ENCODE results near the gene LGR5. TPM values are rescaled to one million over a fixed set of nuclear protein-coding genes. Genes with fewer than 3 reads are reported as not detected.
A peak's percentile ranks its signal among the peaks of the same experiment; 100 is the strongest.

Gene LGR5
- 10 to 100 TPM; 16.5 to 21.1 (median 18.8) TPM for polyA plus RNA-seq (ENCODE audit: insufficient read length in 4 of 4)

GRCh38 chr12:71439613-71440344, at the start of gene LGR5:
Gene LGR5 (plus strand): TSS chr12:71439798. CDS start chr12:71440081, 283 bp downstream.
- DNase-seq (ENCODE audit: low read depth in 4 of 4, low spot score in 3 of 4): peak in 1 of 4 donors; percentile 44

- peak; percentile 16 to 52 (median 27) for DNase-seq (ENCODE audit: low read depth in 4 of 4, low spot score in 3 of 4)
These were observed 47.0 kb upstream of the LGR5 start for GRCh38 chr12:71392521-71393145.

GRCh38 chr12:71393625-71394024, 46.0 kb upstream of the LGR5 start:
- DNase-seq (ENCODE audit: low read depth in 4 of 4, low spot score in 3 of 4): no peak

- DNase-seq (ENCODE audit: low read depth in 4 of 4, low spot score in 3 of 4): no peak
These were observed 42.1 kb upstream of the LGR5 start for GRCh38 chr12:71397433-71397954.

GRCh38 chr12:71399197-71399596, 40.4 kb upstream of the LGR5 start:
- DNase-seq (ENCODE audit: low read depth in 4 of 4, low spot score in 3 of 4): no peak

GRCh38 chr12:71400481-71400880, 39.1 kb upstream of the LGR5 start:
- DNase-seq (ENCODE audit: low read depth in 4 of 4, low spot score in 3 of 4): no peak

- no peak for DNase-seq (ENCODE audit: low read depth in 4 of 4, low spot score in 3 of 4)
These were observed 33.7 kb upstream of the LGR5 start for GRCh38 chr12:71405884-71406283.

GRCh38 chr12:71407732-71408131, 31.9 kb upstream of the LGR5 start:
- DNase-seq (ENCODE audit: low read depth in 4 of 4, low spot score in 3 of 4): no peak

GRCh38 chr12:71410844-71411243, 28.8 kb upstream of the LGR5 start:
- DNase-seq (ENCODE audit: low read depth in 4 of 4, low spot score in 3 of 4): no peak

- DNase-seq (ENCODE audit: low read depth in 4 of 4, low spot score in 3 of 4): no peak
These were observed 28.0 kb upstream of the LGR5 start for GRCh38 chr12:71411635-71412034.

- peak in 2 of 4 donors; percentile 28 to 33 for DNase-seq (ENCODE audit: low read depth in 4 of 4, low spot score in 3 of 4)
These were observed 24.0 kb upstream of the LGR5 start for GRCh38 chr12:71415336-71416231.

- no peak for DNase-seq (ENCODE audit: low read depth in 4 of 4, low spot score in 3 of 4)
These were observed 22.4 kb upstream of the LGR5 start for GRCh38 chr12:71417181-71417580.

- no peak for DNase-seq (ENCODE audit: low read depth in 4 of 4, low spot score in 3 of 4)
These were observed 18.7 kb upstream of the LGR5 start for GRCh38 chr12:71420775-71421406.

GRCh38 chr12:71425568-71426299, 13.9 kb upstream of the LGR5 start:
- no peak for DNase-seq (ENCODE audit: low read depth in 4 of 4, low spot score in 3 of 4)

- DNase-seq (ENCODE audit: low read depth in 4 of 4, low spot score in 3 of 4): no peak
These were observed 13.1 kb upstream of the LGR5 start for GRCh38 chr12:71426300-71427047.

GRCh38 chr12:71430756-71431155, 8.8 kb upstream of the LGR5 start:
- no peak for DNase-seq (ENCODE audit: low read depth in 4 of 4, low spot score in 3 of 4)

GRCh38 chr12:71431991-71432390, 7.6 kb upstream of the LGR5 start:
- no peak for DNase-seq (ENCODE audit: low read depth in 4 of 4, low spot score in 3 of 4)

GRCh38 chr12:71432936-71433335, 6.7 kb upstream of the LGR5 start:
- no peak for DNase-seq (ENCODE audit: low read depth in 4 of 4, low spot score in 3 of 4)

GRCh38 chr12:71436696-71437095, 2.9 kb upstream of the LGR5 start:
- no peak for DNase-seq (ENCODE audit: low read depth in 4 of 4, low spot score in 3 of 4)

Measured in right renal pelvis (tissue), 4 donors.